Measurements from ENCODE around the gene ABLIM1.

Gene ABLIM1

GRCh38 chr10:114584419-114584818 is 73.7 kb downstream of the ABLIM1 start:
- DNase-seq (ENCODE audit: low read depth in 3 of 3), result no peak

GRCh38 chr10:114581071-114581470 is 77.0 kb downstream of the ABLIM1 start:
- no peak for DNase-seq (ENCODE audit: low read depth in 3 of 3)

- no peak for DNase-seq (ENCODE audit: low read depth in 3 of 3)
Observed at GRCh38 chr10:114577133-114577532, 80.9 kb downstream of the ABLIM1 start.

- no peak for DNase-seq (ENCODE audit: low read depth in 3 of 3)
Observed at GRCh38 chr10:114576716-114577115, 81.4 kb downstream of the ABLIM1 start.

GRCh38 chr10:114576132-114576487 is 82.0 kb downstream of the ABLIM1 start:
- no peak for DNase-seq (ENCODE audit: low read depth in 3 of 3)

- no peak for DNase-seq (ENCODE audit: low read depth in 3 of 3)
Observed at GRCh38 chr10:114575417-114576131, 82.5 kb downstream of the ABLIM1 start.

GRCh38 chr10:114573330-114574045 is 84.6 kb downstream of the ABLIM1 start:
- no peak for DNase-seq (ENCODE audit: low read depth in 3 of 3)

GRCh38 chr10:114571316-114571999 is 86.6 kb downstream of the ABLIM1 start:
- no peak for DNase-seq (ENCODE audit: low read depth in 3 of 3)

GRCh38 chr10:114566064-114566463 is 92.0 kb downstream of the ABLIM1 start:
- no peak for DNase-seq (ENCODE audit: low read depth in 3 of 3)

GRCh38 chr10:114565066-114565465 is 93.0 kb downstream of the ABLIM1 start:
- no peak for DNase-seq (ENCODE audit: low read depth in 3 of 3)

GRCh38 chr10:114561008-114561523 is 97.0 kb downstream of the ABLIM1 start:
- no peak for DNase-seq (ENCODE audit: low read depth in 3 of 3)

- DNase-seq (ENCODE audit: low read depth in 3 of 3), result no peak
Observed at GRCh38 chr10:114560144-114560543, 97.9 kb downstream of the ABLIM1 start.

- DNase-seq (ENCODE audit: low read depth in 3 of 3), result no peak
Observed at GRCh38 chr10:114559636-114560035, 98.4 kb downstream of the ABLIM1 start.

- no peak for DNase-seq (ENCODE audit: low read depth in 3 of 3)
Observed at GRCh38 chr10:114557854-114558253, 100.2 kb downstream of the ABLIM1 start.

GRCh38 chr10:114556236-114557122 is 101.6 kb downstream of the ABLIM1 start:
- DNase-seq (ENCODE audit: low read depth in 3 of 3), result no peak

- DNase-seq (ENCODE audit: low read depth in 3 of 3), result no peak
Observed at GRCh38 chr10:114553436-114553835, 104.6 kb downstream of the ABLIM1 start.

GRCh38 chr10:114552050-114552449 is 106.0 kb downstream of the ABLIM1 start:
- no peak for DNase-seq (ENCODE audit: low read depth in 3 of 3)

GRCh38 chr10:114551636-114551972 is 106.5 kb downstream of the ABLIM1 start:
- DNase-seq (ENCODE audit: low read depth in 3 of 3), result no peak

- DNase-seq (ENCODE audit: low read depth in 3 of 3), result no peak
Observed at GRCh38 chr10:114550756-114551635, 107.1 kb downstream of the ABLIM1 start.

GRCh38 chr10:114548662-114549061 is 109.4 kb downstream of the ABLIM1 start:
- DNase-seq (ENCODE audit: low read depth in 3 of 3), result no peak

GRCh38 chr10:114547514-114547913 is 110.6 kb downstream of the ABLIM1 start:
- DNase-seq (ENCODE audit: low read depth in 3 of 3), result no peak

All from stimulated activated CD4-positive, alpha-beta T cell treated with anti-CD3 and anti-CD28 coated beads, TNF-alpha, amount 100 ng/mL, for 4 hours (primary cell).